ENCODE measurements around the gene TUBB.
"Not testable (repeated sequence)": the region's sequence is repeated elsewhere in the genome, so short reads cannot be mapped to it uniquely, and the experiment has no call there.

TUBB gene

DNA sequence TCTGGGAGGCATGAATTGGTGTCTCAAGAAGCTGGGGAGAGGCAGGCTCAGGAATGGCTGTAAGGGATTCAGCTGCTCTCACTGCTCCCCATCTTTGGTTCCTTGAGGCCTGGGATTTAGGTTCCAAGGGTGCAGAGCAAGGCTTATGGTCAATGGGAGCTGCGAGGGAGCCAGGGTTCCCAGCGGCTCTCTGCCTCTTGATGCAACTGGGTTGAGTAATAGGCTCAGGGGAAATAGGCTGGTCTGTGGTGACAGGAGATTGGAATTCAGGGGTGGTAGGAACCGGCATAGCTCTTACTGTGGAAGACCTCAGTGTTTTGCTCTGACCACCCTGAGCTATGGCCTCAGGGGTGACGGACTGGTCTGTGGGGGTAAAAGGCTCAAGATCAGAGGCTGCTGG, 16.3 kb upstream of the TUBB start:
- no peak for DNase-seq
- H3K36me3 Mint-ChIP-seq (ENCODE audit: low read depth), result peaks cover 81% of the 10 kb centered on the region

DNA sequence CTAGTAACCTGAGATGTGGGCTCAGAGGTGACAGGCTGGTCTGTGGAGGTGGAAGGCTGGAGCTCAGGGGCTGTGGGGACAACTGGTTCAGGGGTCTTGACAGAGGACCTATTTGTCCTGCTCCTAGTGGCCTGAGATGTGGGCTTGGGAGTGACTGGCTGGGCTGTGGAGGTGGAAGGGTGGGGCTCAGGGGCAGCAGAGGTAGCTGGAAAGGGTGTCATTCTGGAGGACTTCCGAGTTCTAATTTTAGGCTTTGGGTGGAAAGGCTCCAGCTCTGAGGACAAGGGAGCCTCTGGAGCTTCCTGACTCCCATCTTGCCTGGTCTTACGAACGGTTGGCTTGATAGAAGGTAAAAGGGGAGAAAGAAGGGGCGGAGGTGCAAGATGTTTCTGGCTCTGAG, 14.5 kb upstream of the TUBB start:
- Mint-ChIP-seq H3K36me3 (ENCODE audit: low read depth) (peaks cover 83% of the 10 kb centered on the region), H3K27ac (peak overlapping the region; percentile 12)

More for the DNA sequence above, 16.3 kb upstream of the TUBB start:
- Mint-ChIP-seq H3K27ac (no peak overlapping the region), H3K4me3 (no peak overlapping the region), H3K9me3 (no peaks in the 10 kb centered on the region), H3K4me1 (ENCODE audit: low read depth) (no peaks in the 10 kb centered on the region), H3K27me3 (no peaks in the 10 kb centered on the region)

DNA sequence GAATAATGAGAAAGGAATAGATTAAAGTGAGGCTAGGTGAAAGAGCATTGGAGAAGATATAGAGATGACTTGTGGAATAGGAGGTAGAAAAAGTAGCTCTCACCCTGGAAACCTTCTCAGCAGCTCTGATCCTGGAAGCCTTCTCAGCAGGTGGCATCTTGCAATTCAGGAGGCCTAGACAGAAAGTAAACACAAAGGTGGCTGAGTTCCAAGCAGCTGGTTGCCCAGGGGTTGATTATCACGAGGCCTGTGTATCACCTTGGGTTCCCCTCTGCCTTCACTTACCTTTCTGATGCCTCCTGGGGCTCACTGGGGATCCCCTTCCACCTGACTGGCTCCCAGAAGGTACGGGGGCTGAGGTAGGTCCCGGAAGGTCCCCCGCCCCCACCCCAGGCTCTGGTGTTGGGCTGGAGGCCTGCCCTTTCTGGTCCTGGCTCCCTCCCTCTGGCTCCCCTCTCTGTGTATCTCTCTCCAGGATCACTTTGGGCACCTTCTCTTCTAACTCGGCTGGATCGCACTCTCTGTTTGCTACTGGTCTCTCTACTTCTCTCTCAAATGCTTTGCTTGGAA, 12.8 kb upstream of the TUBB start:
- no peak for DNase-seq
- H3K9me3 Mint-ChIP-seq, result no peaks in the 10 kb centered on the region

More for the DNA sequence above, 14.5 kb upstream of the TUBB start:
- Mint-ChIP-seq H3K4me1 (ENCODE audit: low read depth) (no peaks in the 10 kb centered on the region), H3K4me3 (no peak overlapping the region), H3K9me3 (no peaks in the 10 kb centered on the region), H3K27me3 (no peaks in the 10 kb centered on the region)
- DNase-seq, result no peak

DNA sequence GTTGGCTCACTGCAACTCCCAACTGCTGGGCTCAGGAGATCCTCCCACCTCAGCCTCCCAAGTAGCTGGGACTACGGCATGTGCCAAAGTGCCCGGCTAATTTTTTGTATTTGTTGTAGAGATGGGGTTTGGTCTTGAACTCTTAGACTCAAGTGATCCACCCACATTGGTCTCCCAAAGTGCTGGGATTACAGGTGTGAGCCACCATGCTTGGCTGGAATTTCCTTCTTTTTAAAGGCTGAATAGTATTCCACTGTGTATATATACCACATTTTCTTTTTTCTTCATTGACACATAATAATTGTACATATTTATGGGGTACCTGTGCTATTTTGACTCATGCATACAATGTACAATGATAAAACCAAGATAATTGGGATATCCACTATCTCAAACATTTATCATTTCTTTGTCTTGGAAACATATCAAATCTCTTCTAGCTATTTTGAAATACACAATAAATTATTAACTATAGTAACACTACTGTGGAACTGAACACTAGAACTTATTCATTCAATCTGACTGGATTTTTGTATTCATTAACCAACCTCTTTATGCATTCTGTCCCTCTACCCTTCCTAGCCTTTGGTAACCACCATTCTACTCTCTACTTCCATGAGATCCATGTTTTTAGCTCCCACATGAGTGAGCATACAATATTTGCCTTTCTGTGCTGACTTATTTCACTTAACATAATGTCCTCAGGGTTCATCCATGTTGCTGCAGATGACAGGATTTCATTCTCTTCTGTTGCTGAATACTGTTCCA, 10.9 kb upstream of the TUBB start:
- no peaks in the 10 kb centered on the region for H3K27me3 Mint-ChIP-seq
- no peak for DNase-seq
- peaks cover 11% of the 10 kb centered on the region for H3K4me1 Mint-ChIP-seq (ENCODE audit: low read depth)
- H3K4me3 Mint-ChIP-seq, result no peak overlapping the region
- no peaks in the 10 kb centered on the region for H3K9me3 Mint-ChIP-seq
- H3K36me3 Mint-ChIP-seq (ENCODE audit: low read depth), result peaks cover 93% of the 10 kb centered on the region
- no peak overlapping the region for H3K27ac Mint-ChIP-seq

More for the DNA sequence above, 12.8 kb upstream of the TUBB start:
- H3K27me3 Mint-ChIP-seq, result no peaks in the 10 kb centered on the region
- no peak overlapping the region for H3K4me3 Mint-ChIP-seq
- H3K36me3 Mint-ChIP-seq (ENCODE audit: low read depth), result peaks cover 93% of the 10 kb centered on the region
- no peak overlapping the region for H3K27ac Mint-ChIP-seq
- peaks cover 8% of the 10 kb centered on the region for H3K4me1 Mint-ChIP-seq (ENCODE audit: low read depth)

DNA sequence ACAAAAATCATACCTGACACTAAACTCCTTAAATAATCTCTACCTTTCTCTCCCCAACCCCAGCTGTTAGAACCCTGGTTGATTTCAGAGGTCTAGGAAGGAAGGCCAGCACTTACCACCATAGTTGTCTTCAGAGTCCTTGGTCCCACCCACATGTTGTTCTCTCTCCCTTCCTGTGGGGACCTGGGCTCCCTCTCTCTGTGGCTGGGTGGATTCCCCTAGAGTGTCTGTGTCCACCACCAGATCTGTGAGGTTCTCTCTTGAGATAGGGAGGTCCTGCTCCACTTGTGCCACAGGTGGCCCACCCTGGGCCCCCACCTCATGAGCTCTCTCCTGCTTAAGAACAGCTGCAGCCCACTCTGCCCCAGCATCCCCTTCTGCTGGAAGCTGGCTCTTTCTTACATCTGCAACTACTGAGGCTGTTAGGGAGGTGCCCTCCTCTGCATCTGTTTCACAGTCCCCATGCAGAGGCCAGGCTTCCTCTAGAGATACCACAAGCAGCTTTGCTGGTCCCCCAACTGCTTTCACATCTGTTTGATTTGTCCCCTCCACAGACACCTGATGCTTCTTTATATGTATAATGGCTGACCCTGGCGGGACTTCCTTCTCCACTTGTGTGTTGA, 8.3 kb upstream of the TUBB start:
- H3K27ac Mint-ChIP-seq, result peak overlapping the region; percentile 64
- H3K27me3 Mint-ChIP-seq, result no peaks in the 10 kb centered on the region
- H3K36me3 Mint-ChIP-seq (ENCODE audit: low read depth), result peaks cover 93% of the 10 kb centered on the region
- H3K9me3 Mint-ChIP-seq, result peaks cover 2% of the 10 kb centered on the region
- H3K4me3 Mint-ChIP-seq, result no peak overlapping the region
- peaks cover 32% of the 10 kb centered on the region for H3K4me1 Mint-ChIP-seq (ENCODE audit: low read depth)
- no peak for DNase-seq

DNA sequence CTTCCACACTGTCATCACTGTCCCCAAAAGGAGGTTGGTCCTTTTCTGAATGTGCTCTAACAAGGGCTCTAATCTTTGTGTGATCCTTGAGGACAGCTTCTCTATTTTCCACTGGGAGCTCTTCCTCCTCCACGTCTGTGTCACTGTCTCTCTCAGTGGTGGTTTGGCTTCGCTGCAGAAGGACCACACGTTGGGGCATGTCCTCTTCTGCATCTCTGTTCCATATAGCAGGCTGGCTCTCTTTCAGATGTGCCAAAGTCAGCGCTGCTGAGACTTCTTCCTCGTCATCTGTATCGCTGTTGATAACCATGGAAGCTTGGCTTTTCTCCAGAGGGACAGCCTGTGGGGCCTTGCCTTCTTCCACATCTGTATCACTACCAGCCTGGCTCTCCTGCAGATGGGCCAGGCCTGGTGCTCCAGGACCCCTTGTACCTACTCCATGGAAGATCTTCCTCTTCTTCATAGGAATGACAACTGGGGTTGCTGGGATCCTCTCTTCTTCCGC, 7.7 kb upstream of the TUBB start:
- DNase-seq, result no peak
- Mint-ChIP-seq H3K4me3 (no peak overlapping the region), H3K36me3 (ENCODE audit: low read depth) (peaks cover 90% of the 10 kb centered on the region), H3K4me1 (ENCODE audit: low read depth) (peaks cover 35% of the 10 kb centered on the region), H3K27me3 (no peaks in the 10 kb centered on the region), H3K27ac (peak overlapping the region; percentile 64), H3K9me3 (peaks cover 2% of the 10 kb centered on the region)

DNA sequence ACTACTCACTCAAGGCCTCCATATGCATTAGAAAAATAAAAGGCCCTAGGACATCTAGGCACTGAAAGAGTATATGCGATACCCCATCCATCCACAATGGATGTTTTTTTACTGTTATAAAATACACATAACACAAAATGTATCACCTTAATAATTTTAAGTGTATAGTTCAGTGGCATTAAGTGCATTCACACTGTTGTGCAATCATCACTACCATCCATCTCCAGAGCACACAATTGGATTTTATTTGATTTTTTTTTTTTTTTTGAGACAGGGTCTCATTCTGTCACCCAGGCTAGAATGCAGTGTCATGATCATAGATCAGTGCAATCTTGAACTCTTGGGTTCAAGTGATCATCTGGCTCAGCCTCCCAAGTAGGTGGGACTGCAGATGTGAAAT, 5.9 kb upstream of the TUBB start:
- peaks cover 2% of the 10 kb centered on the region for H3K9me3 Mint-ChIP-seq
- no peak overlapping the region for H3K4me3 Mint-ChIP-seq
- DNase-seq, result no peak
- H3K27ac Mint-ChIP-seq, result no peak overlapping the region
- H3K36me3 Mint-ChIP-seq (ENCODE audit: low read depth), result peaks cover 81% of the 10 kb centered on the region
- H3K4me1 Mint-ChIP-seq (ENCODE audit: low read depth), result peaks cover 47% of the 10 kb centered on the region
- no peaks in the 10 kb centered on the region for H3K27me3 Mint-ChIP-seq

DNA sequence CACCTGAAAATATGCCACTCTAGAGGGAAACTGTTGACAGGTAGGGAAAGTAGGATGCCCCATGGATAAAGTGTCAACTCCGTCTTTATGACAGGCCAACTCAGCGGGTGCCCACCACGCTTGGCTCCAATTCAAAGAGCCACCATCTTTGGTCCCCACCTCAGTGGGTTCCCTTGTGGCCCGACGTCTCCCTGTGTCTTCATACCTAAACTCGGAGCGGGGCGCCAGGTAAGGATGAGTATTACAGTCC, 3.3 kb upstream of the TUBB start:
- Mint-ChIP-seq H3K9me3 (peaks cover 2% of the 10 kb centered on the region), H3K36me3 (ENCODE audit: low read depth) (peaks cover 83% of the 10 kb centered on the region), H3K27me3 (no peaks in the 10 kb centered on the region), H3K4me1 (ENCODE audit: low read depth) (peaks cover 52% of the 10 kb centered on the region), H3K4me3 (peak overlapping the region; percentile 99), H3K27ac (peak overlapping the region; percentile 96)
- no peak for DNase-seq

DNA sequence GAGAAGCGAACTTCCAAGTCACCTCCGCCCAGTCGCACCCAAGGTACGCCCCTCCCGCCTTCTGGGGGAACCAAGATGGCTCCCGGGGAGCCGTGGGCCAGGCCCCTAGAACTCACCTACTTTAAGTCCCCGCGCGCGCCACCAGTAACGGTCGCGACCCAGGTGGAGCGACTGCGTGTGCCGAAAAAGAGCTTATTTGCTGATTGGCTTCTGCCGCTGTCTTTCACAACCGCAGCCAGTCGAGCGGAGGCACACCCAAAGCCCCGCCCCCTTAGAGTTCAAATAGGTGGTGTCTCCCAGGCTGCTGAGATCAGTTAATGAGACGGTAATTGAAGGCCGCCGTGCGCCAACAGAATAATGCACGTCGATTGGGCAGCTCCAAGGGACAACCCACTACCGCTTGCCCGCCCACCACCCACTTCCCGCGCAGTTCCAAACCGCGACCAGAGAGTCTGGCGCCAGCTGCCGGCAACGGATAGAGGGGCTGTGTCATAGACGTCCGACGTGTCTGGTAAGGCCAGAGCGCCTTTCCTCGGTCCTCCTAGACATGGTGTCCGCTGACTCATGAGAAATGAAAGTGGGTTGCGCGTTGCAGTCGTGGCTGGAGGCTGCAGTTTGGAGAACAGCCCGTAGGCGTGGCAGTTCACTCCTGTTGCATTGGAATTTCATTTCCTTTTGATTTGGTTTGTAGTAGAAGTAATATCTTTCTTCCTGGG, 2.9 kb upstream of the TUBB start, which contains the start of gene MDC1:
Gene MDC1, minus strand, starts transcription at position 153 of the 716 bp plus-strand sequence. CDS start 2,106 bp downstream, outside the sequence.
- Mint-ChIP-seq H3K4me1 (ENCODE audit: low read depth) (peaks cover 47% of the 10 kb centered on the region), H3K27me3 (no peaks in the 10 kb centered on the region), H3K27ac (peak within 1 kb of the TSS; percentile 96), H3K36me3 (ENCODE audit: low read depth) (peaks cover 83% of the 10 kb centered on the region), H3K4me3 (peak within 1 kb of the TSS; percentile 99), H3K9me3 (peaks cover 2% of the 10 kb centered on the region)
- peak; percentile 98 for DNase-seq

DNA sequence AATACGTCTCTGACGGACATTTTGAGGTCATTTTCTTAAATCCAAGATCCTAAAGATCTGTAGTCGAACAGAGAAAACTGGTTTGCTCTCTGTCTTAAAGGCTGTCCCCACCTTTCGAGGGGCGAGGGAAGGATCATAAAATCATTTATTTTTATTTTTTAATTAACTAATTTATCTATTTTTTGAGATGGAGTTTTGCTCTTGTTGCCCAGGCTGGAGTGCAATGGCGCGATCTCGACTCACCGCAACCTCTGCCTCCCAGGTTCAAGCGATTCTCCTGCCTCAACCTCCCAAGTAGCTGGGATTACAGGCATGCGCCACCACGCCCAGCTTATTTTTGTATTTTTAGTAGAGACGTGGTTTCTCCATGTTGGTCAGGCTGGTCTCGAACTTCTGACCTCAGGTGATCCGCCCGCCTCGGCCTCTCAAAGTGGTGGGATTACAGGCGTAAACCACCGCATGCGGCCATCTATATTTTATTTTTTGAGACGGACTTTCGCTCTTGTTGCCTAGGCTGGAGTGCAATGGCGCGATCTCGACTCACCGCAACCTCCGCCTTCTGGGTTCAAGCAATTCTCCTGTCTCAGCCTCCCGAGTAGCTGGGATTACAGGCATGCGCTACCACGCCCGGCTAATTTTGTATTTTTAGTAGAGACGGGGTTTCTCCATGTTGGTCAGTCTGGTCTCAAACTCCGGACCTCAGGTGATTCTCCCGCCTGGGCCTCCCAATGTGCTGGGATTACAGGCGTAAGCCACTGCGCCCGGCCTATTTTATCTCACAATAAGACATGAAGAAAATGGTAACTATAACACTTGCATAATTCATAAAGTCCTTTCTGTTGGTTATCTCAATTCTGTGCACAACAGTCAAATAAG, 2.1 kb upstream of the TUBB start:
- DNase-seq, H3K9me3 Mint-ChIP-seq, H3K27me3 Mint-ChIP-seq: not testable (repeated sequence)
- peak overlapping the region; percentile 99 for H3K4me3 Mint-ChIP-seq
- H3K4me1 Mint-ChIP-seq (ENCODE audit: low read depth), result peaks cover 51% of the 10 kb centered on the region
- H3K36me3 Mint-ChIP-seq (ENCODE audit: low read depth), result peaks cover 83% of the 10 kb centered on the region
- peak overlapping the region; percentile 98 for H3K27ac Mint-ChIP-seq

DNA sequence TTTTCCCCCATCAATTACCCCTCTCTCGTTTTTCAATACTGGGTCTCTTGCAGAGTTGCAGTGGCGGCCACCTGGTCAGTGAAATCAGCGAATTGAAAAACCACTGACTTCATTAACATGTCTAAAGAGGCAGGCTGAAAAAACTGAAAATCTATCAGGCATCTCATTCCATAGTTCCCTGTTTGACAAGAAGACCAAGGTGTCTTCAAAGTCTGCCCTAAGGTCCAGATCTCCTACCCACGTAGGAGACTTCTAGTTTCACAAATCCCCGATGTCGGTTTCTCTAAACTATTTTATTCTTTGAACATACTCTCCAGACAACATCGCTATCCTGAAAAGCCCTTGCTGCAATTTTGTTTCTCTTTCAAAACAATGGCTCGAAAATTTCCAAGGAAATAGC, 796 bp upstream of the TUBB start:
- Mint-ChIP-seq H3K27me3 (no peaks in the 10 kb centered on the region), H3K27ac (peak overlapping the region; percentile 98), H3K4me3 (peak overlapping the region; percentile 99), H3K36me3 (ENCODE audit: low read depth) (peaks cover 83% of the 10 kb centered on the region), H3K9me3 (peaks cover 2% of the 10 kb centered on the region), H3K4me1 (ENCODE audit: low read depth) (peaks cover 63% of the 10 kb centered on the region)
- no peak for DNase-seq

DNA sequence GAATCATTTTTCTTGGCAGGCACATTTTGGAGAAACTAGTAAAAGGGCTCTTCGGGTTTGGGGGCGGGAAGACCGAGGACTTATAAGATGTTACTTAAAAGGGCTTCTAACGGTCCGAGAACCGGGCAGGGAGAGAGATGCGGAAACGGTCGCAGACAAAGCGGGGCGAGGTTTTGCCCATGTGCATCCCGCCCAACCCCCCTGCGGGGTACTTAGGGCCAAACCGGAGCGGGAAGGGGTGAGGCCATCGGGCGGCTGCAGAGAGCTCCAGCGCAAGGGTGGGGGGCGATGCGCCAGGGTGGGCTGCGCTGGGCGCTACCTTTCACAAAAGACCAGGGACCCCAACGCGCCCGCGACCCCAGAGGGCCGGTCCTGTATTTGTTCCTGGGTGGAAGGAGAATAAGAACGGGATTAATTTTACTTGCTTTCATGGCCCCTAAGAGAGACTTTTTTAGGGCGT, 616 bp downstream of the TUBB start:
- Mint-ChIP-seq H3K9me3 (peaks cover 2% of the 10 kb centered on the region), H3K36me3 (ENCODE audit: low read depth) (peaks cover 83% of the 10 kb centered on the region), H3K4me3 (peak overlapping the region; percentile 99), H3K27ac (peak overlapping the region; percentile 98), H3K27me3 (no peaks in the 10 kb centered on the region), H3K4me1 (ENCODE audit: low read depth) (peaks cover 64% of the 10 kb centered on the region)
- DNase-seq, result peak; percentile 84

DNA sequence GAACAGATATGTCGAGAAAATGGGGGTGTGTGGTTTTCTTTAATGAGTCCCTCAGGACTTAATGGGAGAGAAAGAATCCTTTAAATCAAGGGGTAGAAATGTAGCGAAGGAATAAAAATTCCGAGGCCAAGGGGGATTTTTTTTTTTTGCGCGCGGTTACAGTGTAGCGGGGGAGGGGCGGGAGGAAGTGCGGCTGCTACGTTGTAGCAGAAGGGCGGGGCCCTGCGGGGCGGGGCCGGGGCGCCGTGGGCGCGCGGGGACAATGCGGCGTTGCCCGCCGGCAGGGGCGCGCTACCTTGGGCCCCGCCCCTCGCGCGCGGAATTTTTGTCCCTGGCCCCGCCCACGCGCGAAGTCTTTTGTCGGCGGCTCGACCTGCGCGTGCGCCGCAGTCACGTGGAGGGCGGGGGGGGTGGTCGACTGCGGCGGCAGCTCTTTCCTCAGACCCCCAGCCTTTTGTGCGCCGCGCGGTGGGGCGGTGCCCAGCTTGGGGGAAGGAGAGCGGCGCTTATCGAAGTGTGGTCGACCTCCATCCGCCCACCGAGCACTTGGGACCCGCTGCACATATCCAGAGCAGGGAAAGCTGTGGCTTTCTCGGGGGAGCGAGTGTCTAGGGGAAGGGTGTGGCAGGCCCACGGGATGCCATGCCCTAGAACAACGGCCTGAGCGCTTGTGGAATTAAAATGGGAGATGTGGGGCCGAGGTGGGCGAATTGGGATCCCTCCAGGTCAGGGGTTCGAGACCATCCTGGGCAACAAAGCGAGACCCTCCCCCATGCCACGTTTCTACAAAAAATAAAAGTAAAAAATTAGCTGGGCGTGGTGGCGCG, 1.3 kb downstream of the TUBB start:
- peak overlapping the region; percentile 98 for H3K27ac Mint-ChIP-seq
- peak; percentile 97 for DNase-seq
- H3K9me3 Mint-ChIP-seq, result peaks cover 2% of the 10 kb centered on the region
- peaks cover 84% of the 10 kb centered on the region for H3K36me3 Mint-ChIP-seq (ENCODE audit: low read depth)
- no peaks in the 10 kb centered on the region for H3K27me3 Mint-ChIP-seq
- peak overlapping the region; percentile 99 for H3K4me3 Mint-ChIP-seq
- H3K4me1 Mint-ChIP-seq (ENCODE audit: low read depth), result peaks cover 61% of the 10 kb centered on the region
